HG03139 (cell line): ENCODE data around the gene MMP23B.

Experiments
- ATAC-seq: cut with Tn5 transposase; IDR thresholded peaks from one replicate; pipeline ENCODE4 v1.9.1; 2021; ENCODE audit not compliant: unreplicated experiment

The MMP23B gene

DNA sequence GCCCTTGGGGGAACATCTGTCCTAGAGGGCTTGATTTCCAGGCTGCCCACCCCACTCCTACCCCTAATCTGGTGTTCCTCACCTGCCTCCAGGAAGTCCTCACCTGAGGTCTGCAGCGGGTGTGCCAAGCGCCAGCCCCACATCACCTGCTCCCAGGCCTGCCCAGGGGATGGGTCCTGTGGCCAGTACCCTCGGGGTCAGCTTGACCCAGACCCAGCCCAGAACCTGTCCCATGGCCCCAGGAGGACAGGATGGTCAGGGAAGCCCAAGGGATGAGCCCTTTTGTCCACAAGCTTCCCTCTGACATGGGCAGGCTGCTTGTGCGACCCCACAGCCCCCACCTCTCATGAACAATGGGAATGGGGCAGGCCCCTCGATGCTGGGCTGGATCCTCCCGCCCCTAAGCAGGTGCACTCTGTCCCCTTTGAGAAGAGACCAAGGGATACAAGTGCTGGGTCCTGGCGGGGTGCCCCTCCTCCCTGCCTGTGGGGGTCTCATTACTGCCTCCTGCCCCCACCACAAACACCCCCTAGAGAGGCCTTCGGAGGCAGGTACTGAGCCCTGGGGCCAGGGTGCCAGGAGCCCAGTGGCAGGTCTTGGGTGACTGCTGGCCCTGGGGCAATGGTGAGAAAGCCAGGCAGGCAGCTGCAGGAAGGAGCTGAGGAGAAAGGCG is 13.4 kb upstream of the MMP23B start:
- ATAC-seq, result no peak

GRCh38 chr1:1619917-1620361 is 12.0 kb upstream of the MMP23B start:
- no peak for ATAC-seq

- no peak for ATAC-seq
These were observed 11.4 kb upstream of the MMP23B start for GRCh38 chr1:1620433-1621139.

DNA sequence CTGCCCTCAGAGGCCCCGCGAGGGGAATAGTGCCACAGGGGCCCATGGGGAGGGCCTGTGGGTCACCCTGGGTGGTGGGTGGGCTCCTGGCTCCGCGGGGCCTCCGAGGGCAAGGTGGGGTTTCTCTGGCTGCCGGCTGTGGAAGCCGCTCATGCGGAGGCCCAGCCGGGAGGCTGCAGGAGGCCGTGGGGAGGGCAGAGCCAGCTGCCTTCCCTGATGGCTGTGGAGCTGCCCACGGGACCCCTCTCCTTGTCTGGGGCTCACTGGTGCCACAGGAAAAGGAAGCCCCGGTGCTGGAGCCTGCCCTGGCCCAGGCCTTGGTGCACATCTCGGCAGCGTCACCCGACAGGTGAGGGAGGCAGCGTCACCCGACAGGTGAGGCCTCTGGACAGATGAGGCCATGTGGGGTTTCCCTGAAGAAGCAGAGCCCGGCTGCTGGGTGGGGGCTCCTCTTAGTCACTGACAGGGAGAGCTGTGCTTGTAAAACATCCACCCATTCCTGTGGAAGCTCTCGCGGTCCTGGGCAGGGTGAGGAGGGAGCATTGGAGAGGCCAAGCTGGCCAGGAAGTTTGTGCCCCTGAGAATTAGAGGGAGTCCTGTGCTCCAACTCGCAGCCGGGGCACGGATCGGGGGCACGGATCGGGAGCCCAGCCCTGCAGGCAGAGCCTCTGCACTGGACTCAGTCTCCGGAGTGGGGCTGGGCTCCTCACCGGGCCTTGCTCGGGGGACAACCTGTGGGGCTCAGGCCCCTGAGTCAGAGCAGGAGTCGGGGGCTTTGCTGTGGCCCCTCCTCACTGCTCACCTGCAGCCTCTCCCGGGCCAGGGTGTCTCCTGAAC is 10.6 kb upstream of the MMP23B start:
- ATAC-seq, result no peak

DNA sequence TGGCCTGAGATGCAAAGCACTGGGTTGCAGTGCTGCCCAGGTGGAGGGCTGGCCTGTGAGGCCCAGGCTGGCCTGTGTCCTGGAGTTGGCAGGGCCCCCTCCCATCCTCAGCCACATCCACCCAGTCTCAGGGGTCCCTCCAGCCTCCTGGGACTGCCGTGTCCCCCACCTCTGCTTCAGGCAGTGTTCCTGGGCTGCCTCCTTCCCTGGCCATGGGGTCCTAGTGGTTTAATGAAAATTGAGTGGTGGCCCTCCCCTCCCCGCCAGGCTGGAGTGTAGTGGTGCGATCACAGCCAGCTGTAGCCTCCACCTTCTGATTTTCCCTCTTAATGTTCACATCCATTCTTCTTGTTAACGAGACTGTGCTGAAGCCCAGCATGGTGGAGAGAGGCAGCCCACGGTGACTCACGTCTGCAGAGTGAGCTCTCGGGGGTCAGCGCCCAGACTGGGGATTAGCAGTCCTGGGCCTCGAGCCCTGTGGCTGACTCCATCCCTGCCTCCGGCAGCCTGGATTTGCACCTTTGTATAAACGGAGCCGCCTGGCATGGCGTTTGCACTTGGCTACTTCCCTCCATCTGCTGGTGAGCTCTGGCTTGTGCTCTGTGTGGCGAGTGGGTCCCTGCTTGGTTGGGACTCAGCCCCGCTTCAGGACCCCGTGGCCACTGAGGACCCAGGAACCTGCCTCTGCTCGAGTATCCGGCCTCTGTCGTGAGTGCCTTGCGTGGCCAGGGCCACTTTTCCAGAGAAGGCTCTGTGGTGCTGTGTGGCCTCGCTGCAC is 9.8 kb upstream of the MMP23B start:
- no peak for ATAC-seq

GRCh38 chr1:1622788-1623094 is 9.2 kb upstream of the MMP23B start:
- no peak for ATAC-seq

DNA sequence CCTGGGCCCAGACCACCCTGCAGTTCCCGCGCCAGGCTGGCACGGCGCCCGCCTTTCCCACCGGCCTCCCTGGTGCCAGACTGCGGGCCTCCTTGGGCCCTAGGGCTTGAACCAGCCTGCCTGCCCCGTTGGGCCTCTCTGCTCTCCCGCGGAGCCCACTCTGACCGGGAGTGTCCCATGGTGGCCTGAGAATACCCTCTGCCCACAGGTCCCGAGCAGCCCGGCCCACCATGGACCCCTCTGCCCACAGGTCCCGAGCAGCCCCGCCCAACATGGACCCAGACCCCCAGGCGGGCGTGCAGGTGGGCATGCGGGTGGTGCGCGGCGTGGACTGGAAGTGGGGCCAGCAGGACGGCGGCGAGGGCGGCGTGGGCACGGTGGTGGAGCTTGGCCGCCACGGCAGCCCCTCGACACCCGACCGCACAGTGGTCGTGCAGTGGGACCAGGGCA is 8.8 kb upstream of the MMP23B start:
- no peak for ATAC-seq

DNA sequence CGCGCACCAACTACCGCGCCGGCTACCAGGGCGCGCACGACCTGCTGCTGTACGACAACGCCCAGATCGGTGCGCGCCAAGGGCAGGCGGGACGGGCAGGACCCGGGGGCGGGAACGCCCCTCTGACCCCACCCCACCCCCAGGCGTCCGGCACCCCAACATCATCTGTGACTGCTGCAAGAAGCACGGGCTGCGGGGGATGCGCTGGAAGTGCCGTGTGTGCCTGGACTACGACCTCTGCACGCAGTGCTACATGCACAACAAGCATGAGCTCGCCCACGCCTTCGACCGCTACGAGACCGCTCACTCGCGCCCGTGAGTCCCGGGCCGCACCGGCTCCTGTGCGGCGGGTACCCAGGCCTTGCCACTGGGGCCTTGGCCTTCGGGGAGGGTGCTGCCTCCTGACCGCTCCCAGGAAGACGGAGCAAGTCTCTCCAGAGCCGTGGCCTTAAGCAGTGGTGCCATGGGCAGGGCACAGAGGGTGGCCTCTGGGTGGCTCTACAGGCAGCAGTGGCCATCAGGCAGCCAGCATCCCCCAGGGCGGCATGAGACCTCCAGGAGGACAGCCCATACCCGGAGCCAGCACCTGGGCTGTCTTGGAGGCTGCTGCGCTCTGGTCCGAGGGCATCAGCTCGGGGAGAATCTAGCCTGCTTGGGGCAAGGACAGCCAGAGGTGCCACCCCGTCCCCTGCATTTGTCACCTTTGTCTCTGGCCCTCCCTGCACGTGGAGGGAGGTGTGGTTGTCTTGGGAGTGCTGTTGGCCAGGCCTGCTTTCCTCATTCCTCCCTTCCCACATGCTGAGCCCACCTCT is 8.1 kb upstream of the MMP23B start:
- no peak for ATAC-seq

DNA sequence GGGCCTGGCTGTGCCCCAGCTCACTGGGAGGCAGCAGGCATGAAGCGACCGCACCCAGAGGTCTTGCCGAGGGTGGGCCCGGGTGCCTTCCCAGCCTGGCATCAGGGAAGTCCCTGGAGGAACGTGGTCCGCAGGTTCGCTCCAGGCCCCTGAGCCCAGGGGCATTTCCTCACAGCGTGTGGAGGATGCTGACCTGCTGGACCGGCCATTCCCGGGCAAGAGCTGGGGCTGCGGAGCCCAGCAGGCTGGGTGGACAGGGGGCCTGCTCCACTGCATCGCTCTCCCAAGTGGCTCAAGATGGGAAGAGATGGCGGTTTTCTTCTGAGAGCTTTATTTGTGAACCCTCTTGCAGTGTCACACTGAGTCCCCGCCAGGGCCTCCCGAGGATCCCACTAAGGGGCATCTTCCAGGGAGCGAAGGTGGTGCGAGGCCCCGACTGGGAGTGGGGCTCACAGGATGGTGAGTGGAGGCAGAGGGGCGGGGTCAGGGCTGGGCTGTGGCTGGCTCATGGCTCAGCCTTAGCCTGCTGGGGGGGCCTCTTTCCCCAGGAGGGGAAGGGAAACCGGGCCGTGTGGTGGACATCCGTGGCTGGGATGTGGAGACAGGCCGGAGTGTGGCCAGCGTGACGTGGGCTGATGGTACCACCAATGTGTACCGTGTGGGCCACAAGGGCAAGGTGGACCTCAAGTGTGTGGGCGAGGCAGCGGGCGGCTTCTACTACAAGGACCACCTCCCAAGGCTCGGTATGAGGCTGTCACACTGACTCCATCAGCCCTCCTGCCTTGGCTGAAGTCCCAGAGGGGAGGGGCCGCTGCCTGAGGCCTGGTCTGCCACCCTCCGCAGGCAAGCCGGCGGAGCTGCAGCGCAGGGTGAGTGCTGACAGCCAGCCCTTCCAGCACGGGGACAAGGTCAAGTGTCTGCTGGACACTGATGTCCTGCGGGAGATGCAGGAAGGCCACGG is 7.2 kb upstream of the MMP23B start:
- ATAC-seq, result no peak

DNA sequence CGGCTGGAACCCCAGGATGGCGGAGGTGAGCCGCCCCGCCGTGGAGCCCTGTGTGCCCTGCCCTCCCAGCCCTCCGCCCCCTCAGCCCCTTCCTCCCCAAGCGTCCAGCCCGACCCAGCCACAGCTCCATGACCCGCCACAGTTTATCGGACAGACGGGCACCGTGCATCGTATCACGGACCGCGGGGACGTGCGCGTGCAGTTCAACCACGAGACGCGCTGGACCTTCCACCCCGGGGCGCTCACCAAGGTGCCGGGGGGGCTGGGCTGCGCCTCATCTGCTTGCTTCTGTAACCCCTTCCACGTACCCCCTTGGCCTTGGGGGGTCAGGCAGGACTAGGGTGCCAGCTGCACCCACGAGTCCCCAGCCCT is 6.6 kb upstream of the MMP23B start:
- ATAC-seq, result no peak

DNA sequence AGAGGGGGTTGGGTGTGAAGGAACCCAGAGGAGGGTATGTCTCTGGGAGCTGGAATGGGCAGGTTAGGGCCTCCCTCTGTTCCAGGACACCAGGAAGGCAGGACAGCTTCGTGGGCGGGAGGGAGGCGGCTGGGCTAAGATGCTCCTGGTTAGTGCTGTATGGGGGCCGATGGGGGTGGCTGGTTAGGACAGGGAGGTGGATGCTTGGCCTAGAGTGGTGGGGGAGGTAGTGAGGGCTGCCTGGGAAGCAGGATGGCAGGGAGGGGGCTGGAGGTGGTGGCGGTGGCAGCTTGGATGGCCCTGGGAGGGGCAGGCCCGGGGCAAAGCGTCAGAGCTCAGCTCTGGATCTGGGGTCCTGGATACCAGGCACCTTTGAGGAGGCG is 6.2 kb upstream of the MMP23B start:
- no peak for ATAC-seq

- no peak for ATAC-seq
These were observed 5.5 kb upstream of the MMP23B start for GRCh38 chr1:1626207-1627141.

DNA sequence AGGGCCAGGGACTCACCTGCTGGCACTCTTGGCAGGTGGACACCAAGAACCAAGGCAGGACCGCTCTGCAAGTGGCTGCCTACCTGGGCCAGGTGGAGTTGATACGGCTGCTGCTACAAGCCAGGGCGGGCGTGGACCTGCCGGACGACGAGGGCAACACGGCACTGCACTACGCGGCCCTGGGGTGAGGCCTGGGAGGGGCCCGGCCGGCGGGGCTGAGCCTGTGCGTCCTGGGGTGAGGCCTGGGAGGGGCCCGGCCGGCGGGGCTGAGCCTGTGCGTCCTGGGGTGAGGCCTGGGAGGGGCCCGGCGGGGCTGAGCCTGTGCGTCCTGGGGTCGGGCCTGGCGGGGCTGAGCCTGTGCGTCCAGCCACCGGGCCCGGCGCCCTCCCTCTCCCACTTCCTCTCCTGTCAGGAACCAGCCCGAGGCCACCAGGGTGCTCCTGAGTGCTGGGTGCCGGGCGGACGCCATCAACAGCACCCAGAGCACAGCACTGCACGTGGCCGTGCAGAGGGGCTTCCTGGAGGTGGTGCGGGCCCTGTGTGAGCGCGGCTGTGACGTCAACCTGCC is 4.6 kb upstream of the MMP23B start:
- ATAC-seq, result no peak

DNA sequence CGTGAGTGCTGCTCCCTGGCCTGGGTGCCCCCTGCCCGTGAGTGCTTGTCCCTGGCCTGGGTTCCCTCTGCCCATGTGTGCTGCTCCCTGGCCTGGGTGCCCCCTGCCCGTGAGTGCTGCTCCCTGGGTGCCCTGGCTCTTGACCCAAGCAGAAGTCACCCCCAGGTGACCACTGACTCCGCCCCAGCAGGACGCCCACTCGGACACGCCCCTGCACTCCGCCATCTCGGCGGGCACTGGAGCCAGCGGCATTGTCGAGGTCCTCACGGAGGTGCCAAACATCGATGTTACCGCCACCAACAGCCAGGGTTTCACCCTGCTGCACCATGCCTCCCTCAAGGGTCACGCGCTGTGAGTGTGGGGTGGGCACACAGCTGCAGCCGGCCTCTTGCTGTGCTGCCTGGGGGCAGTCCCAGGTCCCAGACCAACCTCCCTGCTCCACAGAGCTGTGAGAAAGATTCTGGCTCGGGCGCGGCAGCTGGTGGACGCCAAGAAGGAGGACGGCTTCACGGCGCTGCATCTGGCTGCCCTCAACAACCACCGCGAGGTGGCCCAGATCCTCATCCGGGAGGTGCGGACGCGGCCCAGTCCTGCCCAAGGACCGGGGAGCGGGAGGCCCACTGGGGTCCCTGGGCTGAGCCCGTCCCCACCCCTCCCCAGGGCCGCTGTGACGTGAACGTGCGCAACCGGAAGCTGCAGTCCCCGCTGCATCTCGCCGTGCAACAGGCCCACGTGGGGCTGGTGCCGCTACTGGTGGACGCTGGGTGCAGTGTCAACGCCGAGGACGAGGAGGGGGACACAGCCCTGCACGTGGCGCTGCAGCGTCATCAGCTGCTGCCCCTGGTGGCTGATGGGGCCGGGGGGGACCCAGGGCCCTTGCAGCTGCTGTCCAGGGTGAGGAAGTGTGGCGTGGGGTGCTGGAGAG is 3.9 kb upstream of the MMP23B start:
- no peak for ATAC-seq

DNA sequence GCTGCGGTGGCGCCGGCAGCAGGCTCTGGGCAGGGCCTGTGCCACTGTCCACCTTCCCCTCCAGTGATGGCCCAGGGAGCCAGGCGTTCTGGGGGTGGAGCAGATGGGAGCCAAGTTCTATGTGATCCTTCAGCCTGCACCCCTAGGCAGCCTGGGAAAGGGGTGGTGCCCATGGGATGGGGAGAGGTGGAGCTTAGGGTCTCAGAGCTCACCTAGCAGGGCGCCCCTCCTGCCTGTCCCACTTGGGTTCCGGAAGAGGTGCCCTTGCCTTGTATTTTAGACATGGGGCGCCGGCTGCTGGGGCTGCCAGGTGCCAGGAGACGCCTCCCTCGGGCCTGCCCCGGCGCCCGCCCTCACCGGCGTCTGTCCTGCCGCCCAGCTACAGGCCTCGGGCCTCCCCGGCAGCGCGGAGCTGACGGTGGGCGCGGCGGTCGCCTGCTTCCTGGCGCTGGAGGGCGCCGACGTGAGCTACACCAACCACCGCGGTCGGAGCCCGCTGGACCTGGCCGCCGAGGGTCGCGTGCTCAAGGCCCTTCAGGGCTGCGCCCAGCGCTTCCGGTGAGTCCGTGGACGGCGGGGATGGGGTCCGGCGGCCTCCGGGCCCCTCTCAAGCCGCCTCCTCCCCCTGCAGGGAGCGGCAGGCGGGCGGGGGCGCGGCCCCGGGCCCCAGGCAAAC is 3.1 kb upstream of the MMP23B start:
- no peak for ATAC-seq

GRCh38 chr1:1629430-1630190 is 2.4 kb upstream of the MMP23B start:
- no peak for ATAC-seq
